CD4-positive, alpha-beta T cell treated with Interleukin-21 for 1 hour (primary cell): Measurements from ENCODE around the gene STRN3.

Source experiments
- DNase-seq: peaks from one replicate; pipeline ENCODE4 v3.0.0-alpha.2; 2020

The STRN3 gene

DNA sequence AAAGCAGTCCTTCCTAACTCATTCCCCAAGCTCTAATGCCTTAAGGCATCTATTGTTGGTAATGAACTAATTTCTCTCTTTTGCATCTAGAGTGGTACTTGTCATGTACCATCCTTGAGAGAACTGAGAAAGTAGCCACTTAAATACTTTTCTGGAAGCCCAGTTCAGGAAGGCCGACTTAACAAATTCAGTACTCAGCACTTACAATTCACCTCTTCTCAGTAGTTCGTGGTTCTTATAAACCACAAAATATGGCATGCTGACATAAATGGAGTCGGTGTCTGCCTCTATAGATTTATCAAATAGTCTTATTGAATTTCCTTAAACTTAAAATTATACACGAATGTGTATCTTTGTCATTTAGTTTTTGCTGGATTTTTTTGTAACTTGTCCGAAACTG, 161.2 kb downstream of the STRN3 start:
- DNase-seq, result no peak

GRCh38 chr14:30861200-30861599, 165.0 kb downstream of the STRN3 start:
- DNase-seq, result no peak

- DNase-seq, result no peak
These were observed 170.7 kb downstream of the STRN3 start for GRCh38 chr14:30855345-30856037.

- no peak for DNase-seq
These were observed 171.7 kb downstream of the STRN3 start for GRCh38 chr14:30854492-30854891.

DNA sequence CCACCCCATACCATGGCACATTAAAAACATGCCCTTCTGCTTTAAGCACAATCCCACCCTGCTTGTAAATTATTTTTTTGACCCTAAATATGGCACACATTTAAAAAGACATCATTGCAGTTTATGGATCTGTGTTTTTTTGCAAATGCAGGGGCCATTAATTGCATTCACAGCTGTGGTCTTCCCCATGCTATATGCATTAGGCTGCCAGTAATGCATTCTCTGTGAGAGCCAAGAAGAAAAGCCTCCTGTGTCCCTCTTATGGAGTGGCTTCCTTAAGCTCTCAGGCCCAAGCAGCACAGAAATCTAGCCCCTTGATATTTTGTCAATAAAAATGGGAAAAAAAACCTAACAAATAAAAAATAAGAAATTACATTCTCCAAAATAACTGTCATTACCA, 172.2 kb downstream of the STRN3 start:
- DNase-seq, result no peak

DNA sequence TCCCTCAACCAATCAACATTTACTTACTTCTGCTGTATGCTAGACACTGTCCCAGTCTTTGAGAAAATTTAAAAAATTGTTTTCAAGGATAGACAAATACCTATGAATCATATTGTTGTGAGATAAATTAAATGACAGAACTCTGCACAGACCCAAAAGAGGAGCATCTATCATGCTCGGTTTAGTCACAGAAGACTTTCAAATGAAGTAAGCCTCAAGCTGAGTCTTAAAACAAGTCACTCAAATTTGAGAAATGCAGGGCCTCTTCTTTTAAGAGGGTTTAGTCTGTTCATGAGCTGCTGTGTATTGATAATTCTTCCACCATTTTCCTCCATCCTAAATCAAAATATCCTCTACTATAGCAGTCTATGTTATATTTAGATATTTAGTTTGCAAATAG, 176.2 kb downstream of the STRN3 start:
- no peak for DNase-seq

GRCh38 chr14:30849354-30849753, 176.8 kb downstream of the STRN3 start:
- DNase-seq, result no peak

DNA sequence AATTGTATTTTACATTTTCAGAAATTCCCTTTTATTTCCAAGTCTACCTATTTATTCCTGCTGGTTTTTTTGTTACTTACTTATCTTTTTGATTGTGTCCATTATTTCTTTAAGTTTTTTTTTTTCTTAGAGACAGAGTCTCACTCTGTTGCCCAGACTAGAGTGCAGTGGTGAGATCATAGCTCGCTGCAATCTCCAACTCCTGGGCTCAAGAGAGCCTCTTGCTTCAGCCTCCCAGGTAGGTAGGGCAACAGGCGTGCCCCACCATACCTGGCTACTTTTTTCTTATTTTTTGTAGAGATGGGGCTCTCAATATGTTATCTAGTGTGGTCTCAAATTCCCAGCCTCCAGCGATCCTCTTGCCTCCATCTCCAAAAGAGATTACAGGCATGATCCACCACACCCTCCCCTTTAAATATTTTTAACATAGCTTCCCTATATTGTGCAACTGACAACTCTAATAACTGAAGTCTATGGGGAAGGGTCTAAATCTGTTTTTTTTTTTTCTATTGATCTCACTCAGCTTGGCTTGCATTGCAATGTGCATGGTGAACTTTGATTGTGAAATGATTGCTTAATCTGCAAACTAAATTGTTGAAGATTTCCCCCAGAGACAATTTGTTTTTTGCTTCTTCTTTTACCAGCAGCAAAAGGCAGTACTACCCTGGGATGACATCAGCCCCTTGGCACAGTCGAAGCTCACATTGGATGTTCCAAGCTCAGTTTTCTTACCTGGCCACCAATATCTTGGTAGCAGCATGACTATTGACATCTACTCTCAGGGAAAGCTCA, 177.5 kb downstream of the STRN3 start:
- no peak for DNase-seq
